GM18508 (cell line): Measurements from ENCODE around the gene CYB561A3.

Source experiments
- ATAC-seq: cut with Tn5 transposase; IDR thresholded peaks from one replicate; pipeline ENCODE4 v1.9.1; 2021; ENCODE audit warnings: moderate number of reproducible peaks; ENCODE audit not compliant: insufficient read depth, unreplicated experiment

CYB561A3 gene

DNA sequence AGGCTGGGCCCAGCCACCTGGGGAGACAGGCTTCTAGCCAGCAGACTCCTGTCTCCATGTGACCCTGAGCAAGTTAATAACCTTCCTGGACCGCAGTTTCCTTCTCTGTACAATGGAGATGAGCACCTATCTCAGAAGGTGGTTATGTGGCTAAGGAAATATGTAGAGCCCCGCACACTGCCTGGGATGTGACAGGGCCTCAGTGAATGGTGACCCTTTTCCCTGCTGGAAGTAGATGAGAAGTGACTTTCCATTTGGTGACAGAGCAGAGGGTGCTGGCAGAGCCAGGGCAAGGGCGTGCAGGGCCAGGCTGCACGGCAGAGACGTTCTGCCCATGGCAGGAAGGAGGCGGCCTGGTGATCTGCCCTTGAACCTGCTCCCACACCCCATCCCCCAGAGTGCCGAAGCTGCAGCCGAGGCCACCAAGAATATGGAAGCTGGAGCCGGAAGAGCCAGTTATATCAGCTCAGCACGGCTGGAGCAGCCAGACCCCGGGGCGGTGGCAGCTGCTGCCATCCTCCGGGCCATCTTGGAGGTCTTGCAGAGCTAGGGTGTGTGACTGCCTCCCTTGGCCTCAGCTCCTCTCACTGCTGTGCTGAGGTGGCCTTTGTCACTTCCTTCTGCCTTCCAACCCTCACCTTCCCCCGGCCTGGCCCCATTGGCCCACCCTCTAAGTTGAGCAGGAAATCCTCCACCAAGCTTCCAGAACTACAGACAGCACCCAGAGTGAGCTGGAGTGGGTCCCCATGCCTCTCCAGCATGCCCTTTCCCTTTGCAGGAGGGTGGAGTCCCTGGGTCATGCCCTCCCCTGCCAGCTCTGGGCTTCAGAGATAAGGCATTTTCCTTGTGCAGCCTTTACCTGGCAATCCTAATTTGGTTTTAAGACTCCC, 15.5 kb downstream of the CYB561A3 start:
- ATAC-seq: no peak

DNA sequence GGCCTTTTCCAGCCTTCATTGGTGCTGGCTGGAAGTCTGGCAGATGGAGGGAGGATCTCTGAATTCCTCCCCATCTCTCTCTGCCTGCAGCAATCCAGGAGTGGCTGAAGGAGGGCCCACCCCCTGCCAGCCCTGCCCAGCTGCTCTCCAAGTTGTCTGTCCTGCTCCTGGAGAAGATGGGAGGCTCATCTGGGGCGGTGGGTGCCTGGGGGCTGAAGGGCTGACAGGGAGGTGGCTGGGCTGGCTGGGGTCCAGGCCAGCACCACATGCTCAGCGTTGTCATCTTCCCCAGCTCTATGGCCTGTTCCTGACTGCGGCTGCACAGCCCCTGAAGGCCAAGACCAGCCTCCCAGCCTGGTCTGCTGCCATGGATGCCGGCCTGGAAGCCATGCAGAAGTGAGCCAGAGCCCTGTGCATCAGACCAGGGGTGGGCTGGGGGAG, 16.5 kb downstream of the CYB561A3 start:
- ATAC-seq: no peak

DNA sequence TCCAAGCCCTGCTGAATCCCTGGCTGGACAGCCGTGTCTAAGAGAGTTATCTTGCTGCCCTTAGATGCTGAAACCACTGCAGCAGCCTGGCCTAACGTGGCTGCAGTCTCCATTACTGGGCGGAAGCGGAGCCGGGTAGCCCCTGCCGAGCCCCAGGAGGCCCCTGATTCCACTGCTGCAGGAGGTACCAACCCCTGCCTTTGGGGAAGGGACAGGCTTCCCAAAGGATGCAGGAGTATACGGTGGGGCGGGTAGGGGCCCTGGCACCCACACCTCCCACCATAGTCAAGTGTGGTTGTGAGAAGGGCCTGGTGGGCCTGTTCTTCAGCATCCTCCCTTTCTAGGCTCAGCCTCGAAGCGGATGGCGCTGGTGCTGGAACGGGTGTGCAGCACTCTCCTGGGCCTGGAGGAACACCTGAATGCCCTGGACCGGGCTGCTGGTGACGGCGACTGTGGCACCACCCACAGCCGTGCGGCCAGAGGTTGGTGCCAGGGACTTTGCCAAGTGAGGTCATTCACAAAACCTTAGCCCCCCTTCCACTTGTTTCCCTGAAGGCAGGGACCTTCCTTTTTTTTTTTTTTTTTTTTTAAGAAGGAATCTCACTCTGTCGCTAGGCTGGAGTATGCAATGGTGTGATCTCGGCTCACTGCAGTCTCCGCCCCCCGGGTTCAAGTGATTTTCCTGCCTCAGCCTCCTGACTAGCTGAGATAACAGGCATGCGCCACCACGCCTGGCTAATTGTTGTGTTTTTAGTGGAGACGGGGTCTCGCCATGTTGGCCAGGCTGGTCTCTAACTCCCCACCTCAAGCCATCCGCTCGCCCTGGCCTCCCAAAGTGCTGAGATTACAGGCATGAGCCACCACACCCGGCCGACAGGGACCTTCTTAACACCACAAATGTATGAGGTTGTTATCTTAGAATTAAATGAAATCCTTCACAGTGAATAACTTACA, 17.6 kb downstream of the CYB561A3 start:
- ATAC-seq: no peak

DNA sequence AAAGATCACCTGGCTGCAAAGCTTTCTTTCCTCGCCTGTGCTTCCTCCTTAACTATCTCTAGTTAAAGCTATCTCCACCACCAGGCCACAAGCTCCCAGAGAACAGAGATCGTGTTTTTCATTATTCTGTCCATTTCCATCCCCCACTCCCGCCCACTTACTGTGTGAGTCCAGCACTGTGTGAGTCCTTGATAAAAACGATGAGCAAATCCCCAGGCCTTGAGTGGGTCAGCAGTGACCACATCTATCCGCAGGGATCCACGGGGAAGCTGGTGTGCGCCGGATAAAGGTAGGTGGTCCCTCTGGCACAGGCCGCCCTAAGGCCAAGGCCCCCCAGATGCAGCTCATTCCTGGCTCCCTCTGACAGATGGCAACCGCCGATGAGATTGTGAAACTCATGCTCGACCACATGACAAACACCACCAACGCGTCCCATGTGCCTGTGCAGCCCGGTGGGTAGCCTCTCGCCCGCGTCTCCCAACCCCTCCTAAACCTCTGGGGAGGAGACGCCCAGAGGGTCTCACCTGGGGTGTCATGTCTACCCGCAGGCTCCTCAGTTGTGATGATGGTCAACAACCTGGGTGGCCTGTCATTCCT, 19.4 kb downstream of the CYB561A3 start:
- ATAC-seq: no peak

DNA sequence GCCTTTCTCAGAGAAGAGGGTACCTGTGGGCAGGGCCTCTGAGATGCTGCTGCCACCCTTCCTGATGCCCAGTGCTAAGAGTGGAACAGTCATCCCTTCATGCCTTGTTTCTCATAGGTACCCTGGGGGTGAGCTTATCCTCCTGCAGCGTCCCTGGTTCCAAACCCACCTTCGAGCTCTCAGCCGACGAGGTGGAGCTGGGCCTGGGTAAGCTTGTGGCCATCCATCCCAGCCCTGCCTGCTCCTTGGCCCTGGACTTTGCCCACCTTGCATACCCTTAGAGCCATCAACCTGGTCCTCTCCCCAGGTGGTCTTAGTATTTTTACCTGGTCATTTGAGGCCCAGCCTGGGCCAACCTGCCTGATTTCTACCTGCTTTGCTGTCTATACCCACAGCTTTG, 20.0 kb downstream of the CYB561A3 start:
- ATAC-seq: no peak

DNA sequence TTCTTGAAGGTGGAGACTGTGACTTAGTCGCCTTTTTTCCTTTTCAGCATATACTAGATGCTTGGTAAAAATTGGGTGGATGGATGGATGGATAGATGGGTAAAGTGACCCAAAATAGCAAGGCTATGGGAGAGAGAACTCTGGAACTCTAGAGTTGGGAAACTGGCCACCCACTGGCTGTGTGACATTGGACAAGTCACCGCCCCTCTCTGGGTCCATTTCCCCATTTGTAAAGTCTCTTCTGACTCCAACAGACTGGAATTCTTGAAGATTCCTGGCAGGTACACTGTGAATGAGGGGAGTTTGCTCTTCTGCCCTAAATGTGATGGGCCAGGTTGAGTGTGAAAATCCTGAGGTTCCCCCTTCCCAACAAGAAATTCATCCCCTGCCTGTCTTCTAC, 20.7 kb downstream of the CYB561A3 start:
- ATAC-seq: no peak

DNA sequence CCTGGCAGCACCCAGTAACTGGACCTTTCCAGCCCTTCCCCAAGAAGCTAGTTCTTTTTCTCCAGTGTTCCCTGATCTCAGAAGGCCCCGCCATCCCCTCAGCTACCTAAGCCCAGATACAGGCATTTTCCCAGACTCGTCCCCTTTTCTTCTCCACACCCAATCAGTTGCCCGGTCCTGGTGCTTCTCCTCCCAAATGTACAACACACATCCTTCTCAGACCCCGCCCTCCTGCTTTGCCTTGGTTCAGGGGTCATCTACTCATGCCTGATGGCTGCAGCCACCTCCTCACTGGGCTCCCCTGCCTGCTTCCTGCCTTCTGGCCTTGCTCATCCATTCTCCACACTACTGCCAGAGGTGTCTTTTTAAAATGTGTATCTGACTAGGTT, 22.2 kb downstream of the CYB561A3 start:
- no peak for ATAC-seq

DNA sequence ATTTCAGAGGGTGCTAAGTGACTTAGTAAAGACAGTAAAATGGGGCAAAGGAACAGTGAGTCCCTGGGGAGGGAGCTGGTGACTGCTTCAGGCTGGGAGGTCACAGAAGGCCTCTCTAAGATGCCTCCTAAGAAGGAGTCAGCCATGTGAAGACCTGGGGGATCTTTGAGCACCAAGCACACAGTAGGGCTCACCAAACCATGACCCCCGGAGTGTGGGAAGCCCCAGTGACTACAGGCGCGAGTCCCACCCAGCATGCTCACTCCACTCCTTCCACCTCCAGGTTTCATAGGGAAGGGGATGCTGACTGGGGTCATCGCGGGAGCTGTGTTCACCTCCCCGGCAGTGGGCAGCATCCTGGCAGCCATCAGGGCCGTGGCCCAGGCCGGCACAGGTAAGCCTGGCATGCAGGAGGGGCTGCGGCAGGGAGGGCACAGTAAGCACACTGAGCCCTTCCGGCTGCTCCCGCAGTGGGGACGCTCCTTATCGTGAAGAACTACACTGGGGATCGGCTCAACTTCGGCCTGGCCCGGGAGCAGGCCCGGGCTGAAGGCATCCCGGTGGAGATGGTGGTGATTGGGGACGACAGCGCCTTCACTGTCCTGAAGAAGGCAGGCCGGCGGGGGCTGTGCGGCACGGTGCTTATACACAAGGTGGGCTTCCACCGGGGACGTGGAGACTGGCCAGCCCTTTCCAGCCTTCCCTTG, 22.7 kb downstream of the CYB561A3 start:
- no peak for ATAC-seq

DNA sequence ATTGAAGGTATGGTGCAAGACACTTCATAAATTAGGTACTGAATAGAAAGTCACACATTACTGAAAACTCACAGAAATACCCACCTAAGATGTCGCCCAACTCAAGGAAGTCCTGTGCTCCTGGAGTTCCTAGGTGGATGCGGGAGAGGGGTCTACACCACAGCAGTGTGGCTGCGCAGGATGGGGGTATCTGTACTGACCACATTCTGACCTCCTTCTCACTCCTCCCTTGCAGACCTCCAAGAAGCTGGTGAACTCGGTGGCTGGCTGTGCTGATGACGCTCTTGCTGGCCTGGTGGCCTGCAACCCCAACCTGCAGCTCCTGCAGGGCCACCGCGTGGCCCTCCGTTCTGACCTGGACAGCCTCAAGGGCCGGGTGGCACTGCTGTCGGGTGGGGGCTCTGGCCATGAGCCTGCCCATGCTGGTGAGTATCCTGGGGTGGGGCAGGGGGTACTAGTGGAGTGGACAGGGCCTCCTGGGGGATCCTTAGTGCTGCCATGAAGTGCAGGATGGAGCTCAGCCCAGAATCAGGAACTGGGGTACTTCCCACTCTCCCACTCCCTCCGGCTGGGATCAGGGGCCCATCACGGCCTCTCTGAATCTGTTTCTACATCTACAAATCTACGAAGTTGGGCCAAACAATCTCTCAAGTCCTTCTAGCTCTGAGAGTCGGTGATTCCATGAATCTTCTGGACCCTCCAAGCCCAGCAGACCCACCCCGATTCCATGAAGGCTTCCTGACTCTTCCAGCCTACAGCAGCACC, 23.8 kb downstream of the CYB561A3 start:
- ATAC-seq: no peak

DNA sequence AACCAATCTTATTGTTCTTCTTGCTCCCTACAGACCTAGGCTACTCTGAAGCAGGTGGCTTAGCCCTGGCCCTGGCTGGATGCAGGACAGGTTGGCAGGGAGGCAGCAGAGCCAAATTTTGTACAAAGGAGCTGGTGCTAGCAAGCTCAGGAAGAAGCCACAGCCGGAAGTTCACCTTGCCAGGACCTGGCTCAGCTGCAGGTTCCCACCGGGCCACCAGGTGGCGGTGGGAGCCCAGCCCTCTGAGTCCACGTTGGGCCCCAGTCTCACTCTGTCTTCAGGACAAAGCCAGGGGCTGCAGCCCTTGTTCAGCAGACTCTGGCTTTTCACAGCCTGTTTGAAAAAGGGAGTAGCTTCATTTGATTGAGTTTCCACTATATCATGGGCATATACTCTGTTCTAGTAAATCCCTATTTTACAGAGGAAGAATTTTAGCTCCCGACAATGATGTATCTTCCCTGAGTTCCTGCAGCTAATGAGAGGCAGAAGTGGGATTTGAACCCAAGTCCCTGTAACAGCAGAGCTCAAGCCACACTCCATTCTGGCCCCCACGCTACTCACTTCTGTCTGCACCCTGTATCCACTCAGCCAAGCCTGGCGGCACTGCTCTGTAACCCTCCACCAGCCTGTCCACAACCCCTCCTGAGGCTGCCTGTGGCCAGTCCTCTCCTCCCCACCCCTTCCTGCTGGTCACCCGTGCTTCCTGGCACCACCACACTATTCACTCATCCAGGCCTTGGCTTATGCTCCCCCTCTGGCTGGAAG, 25.3 kb downstream of the CYB561A3 start:
- ATAC-seq: no peak

DNA sequence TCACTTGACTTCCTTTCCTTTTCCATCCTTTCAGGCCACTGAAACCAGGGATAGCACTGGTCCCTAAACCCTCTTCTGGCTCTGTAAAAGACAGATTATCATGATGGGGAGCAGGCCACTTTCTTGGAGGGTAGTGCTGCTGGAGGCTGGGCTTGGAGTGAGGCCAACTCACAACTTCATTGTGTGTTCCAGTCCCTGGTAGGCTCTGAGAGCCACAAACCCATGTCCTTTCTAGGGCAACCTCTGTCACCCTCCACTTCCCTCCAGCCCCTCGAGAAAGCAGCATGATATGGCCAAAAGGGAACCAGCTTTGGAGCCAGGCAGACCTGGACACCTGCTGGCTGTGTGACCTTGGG, 26.3 kb downstream of the CYB561A3 start:
- ATAC-seq: no peak

DNA sequence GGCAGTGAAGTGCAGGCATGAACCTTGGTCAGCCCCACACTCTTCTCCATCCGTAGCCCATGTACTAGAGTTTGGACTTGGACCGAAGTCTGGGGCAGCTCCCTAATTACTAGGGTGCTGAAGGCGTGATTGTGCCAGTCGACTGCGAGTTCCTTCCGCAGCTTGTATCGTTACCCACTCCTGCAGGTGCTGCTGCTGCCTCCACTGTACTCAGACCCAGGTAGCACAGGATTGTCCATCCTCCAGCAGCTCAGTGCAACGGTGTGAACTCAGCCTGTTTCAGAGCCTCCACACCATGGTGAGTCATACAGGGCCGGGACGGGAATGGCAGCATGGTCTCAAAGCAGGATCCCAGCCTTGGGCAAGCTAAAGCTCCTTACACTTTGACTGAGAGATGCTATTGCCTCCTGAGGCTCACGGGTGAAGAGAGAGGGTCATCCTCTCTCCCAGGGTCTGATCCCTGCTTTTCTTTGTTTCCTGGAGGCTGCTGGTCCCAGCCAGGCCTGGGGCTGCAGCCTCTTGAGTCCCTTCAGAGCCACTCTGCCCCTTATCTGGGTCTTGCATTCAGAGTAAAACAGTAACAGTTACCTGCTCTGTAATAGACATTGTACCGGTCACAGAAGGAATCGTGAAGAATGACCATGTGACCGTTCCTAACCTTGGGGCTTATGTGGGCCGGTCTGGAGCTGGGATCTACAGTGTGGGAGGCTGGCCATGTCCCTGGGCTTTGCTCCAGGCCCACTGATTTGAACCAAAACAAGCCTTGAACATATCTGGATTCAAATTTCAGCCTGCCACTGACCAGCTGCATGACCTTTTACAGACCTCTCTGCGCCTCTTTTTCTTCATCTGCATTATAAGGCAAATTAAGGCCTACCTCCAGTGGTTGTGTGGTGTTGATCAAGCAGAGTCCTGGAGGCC, 27.0 kb downstream of the CYB561A3 start:
- no peak for ATAC-seq

DNA sequence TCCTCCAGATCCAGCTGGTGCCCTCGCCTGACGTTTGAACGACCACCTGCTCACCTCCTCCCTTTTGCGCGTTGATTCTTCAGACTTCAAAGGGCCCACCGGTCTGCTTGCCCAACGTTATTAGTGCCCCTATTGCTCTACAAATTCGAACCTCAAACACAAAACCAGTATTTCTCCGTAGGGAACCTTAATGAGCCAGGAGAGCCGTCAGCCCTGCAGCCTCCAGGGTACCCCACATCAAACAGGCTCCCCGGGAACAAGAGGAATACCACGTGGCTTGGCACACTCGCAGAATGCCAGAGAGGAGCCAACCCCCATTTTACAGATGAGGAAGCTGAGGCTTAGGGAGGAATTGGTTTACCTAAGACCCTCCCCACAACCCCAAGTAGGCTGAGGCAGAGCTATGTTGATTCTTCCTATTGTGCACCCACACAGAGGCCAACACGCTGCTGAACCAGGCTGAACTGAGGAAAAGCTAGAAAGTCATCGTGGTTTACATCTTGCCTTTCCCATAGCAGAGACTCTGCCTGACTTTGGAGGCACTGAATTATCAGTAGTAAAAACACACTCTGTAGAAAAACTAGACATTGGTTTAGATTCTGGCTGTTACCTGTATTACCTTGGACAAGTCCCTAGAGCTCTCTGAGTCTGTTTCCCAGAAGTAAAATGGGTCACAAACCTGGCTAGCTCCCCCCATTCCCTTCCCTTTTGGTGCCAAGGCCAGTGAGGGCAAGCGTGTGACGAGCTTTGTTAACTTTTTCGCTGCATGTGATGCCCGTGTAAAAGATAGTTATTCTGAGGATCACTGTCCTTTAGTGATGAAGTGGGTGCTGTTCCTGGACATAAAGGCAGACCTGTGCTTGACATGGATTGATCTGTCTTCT, 27.9 kb downstream of the CYB561A3 start:
- ATAC-seq: no peak

DNA sequence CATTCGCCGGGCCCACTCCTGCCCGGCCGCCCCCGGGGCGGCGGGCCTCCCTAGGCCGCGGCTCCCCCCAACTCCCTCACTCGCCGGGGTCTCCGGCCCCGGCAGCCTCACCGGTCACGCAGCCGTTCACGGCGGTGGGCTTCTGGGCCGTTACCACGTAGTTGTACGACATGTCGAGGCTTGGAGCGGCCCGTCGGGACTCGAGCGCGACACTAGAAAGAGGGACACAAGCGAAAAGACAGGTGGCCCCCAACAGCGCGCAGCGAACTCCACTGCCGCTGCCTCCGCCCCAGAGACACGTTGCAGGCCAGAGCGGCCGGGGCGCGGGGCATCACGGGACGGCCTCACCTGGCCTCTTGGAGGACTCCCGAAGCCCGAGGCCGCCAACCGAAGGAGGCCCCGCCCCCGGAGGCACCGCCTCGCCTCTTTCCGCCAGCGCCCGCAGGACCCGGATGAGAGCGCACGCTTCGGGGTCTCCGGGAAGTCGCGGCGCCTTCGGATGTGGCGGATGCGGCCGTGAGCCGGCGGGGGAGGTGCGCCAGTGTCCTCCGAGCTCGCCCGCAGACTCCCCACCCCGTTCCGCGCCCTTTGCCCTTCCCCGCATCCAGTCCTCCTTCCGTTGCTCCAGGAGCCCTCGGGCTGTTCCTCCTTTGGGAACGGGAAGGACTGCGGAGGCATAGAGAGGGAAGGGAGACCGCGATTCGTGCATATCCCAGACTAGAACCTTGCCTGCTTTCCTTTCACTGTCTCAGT, 28.7 kb downstream of the CYB561A3 start, which contains the start of the genes DDB1 and TKFC:
TSS of gene DDB1 (minus strand) at position 309 of the 753 bp plus-strand sequence. CDS start at position 172, 137 bp downstream.
TSS of gene TKFC (plus strand) at position 432 of the 753 bp plus-strand sequence. CDS start 1,501 bp downstream, outside the sequence.
- no peak for ATAC-seq

DNA sequence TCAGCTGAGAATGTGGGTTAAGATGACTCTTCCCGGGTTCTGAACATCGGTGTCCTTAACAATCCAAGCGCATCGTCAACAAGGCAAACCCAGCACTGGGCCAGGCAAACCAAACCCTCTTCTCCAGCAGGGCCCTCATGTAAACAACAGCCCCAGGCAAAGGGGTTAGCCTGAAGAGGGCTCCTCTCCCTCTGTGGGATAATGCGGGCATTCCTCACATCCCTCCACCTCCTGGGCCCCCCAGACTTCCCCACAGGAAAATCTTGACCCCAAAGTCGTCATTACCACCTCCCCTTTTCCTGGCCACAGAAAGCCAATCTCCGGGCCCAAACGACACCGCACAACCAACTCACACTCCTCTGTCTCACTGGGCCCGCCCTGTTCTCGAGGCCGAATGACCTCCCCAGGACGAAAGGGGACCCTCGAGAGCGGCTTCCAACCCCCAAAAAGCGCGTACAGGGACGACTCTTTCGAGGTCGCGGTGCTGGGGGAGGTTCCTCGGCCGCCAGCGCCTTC, 29.3 kb downstream of the CYB561A3 start:
- no peak for ATAC-seq

DNA sequence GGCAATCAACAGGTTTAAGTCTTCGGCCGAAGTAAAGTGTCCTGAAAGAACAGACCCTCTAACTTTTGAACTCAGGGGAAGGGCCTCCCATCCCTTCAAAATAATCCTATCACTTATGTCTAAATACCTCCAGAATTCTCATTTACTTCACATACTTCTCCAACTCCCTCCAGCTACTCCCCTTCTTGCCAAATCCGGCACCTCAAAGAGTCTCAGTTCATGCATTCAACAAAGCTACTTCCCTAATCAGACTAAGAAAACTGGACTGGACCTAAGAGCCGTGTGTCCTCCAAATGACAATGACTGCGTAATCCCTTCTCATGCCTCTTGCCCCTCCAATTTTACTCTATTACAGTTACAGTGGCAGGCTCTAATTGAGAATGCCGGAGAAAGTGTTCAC, 30.0 kb downstream of the CYB561A3 start:
- ATAC-seq: no peak
